HG03060 (cell line): ENCODE data around the gene SPEG.

Experiments
- ATAC-seq: cut with Tn5 transposase; IDR thresholded peaks from one replicate; pipeline ENCODE4 v1.9.1; 2021; ENCODE audit warnings: low read depth, moderate number of reproducible peaks; ENCODE audit not compliant: unreplicated experiment

Gene SPEG

DNA sequence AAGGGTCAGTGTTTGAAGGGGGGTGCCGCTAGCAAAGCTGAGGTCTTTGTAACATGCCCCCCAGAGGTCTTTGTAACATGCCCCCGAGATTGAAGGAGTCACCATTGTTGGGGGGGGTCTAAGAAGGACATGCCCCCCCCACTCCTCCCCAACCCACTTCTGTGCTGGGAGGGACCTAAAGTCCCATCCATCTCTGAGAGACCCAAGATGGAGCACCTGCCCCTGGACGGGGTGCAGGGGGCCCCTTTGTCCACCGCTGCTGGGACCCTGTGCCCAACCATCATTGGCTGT, 73.7 kb downstream of the SPEG start:
- no peak for ATAC-seq

DNA sequence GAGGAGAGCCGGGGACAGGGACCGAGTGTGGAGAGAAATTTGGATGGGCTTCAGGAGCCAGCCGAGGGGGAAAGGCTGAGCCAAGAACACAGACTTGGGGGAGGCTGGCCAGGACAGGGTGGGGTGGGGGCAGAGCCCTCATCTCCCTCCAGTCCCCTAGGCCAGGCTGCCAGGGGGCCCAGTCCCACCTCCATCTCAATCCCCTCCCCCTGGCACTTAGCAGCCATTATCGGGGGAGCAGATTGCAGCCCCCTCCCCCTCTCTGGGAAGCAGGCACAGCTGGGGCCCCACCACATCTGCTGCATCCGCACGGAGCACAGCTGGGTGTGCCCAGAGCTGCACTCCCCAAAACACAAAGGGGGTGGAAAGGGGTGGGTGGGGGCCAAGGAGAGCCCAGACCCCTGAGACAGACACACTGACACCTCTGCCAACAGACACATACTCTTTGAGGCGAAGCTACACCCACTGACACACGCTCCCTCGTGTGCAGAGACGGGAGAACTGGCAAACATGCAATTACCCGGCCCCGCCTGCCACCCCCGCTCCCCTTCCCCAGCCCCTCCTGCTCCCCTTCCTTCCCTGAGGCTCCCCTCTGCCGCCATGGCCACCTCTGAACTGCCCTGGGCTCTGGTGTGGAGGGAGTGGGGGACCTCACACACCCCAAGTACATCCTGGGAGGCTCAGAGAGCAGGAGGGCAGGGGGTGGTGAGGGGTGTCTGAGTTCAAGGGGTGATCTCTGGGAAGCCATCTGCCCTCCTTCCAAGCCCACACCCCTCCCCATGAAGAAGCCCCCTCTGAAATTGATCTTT, 74.5 kb downstream of the SPEG start:
- no peak for ATAC-seq

DNA sequence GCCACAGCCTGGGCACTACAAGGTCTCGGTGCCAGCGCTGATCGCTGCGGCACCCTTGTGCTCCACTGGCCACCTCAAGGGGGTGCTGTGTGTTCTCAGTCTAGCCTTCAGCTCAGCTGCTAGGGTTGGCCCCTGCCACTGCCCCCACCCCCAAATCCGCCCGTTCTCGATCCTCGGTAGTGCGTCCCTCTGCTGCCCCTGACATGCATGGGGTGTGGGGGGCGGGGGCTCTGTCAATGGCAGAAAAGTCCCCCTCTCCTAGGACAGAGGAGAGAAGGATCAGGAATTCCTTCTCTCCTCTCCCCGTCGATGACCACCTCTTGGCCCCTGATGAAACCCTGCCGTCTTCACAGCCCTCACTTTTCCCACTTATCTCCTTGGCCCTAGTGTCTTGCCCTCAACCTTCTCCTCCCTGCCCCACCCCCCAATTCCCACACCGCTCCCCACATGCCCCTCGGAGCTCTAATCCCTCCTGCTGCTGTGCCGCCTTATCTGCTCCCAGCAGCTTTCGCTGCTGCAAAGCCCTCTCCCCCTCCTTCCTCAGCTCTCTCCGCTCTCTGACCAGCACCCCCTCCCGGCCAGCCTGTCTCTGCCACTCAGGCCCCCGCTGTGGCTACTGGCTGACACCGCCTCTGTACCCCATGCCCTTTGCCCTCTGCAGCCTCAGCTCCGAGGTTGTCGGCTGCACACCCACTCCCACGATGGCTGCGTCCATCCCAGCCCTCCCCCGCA, 75.3 kb downstream of the SPEG start:
- no peak for ATAC-seq

DNA sequence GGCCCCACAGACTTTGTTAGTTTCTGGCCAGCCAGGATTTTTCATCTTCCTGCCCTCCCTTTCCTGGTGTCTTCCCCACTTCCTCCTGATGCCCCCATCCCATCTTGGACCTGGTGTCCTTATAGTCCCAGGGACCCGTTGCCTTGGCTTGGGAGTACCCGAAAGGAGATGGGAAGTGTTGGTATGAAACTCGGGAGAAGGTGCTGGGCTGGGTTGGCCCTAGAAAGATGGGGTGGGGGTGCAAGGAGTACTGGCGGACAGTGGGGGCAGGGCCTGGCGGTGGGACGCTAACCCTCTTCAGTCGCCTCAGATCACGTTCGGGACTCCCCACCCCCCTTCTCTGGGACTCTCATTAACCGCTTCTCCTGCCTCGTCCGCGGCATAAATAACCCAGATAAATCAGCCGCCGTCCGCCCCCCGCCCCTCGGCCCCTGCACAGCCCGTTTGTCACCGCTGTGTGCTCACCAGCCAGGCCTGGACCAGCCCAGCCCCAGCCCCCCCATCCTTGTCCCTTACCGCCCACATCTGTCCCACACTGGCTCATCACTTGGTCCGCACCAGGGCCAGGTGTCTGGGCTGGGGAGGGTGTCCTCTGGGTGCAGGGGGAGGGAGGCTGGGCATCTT, 76.0 kb downstream of the SPEG start:
- no peak for ATAC-seq

DNA sequence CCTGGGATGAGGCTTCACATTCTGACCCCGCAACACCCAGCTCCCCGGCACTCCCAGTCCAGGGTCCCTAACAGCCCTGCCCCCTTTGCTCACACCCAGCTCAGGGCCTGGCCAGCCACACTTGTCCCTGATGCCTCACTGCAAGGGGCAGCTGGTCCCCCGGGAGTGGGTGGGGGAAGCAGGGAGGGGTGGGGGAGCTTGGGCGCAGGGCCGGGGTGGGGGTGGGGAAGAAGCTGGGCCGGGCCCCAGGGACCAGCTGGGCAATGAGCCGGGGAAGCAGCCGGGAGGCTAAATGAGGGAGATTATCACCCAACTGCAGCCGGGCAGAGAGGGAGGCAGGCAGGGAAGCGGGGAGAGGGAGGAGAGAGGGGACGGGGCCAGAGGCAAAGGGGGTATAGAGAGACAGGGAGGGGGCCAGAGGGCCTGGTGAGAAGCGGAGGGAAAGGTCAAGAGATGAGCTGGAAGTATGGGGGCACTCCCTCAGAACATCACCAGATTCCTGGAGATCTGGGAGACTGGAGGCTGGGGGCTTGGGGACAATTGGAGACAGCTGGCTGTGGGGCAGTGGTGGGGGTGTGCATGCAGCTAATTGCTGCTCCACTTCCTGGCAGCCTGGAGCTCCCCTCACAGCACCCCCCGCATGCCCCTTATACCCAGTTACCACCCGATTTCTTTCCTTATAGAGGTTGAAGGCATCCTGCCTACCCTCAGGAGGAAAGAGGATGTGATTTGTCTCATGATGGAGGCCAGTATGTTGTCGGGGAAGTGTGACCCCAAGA, 77.1 kb downstream of the SPEG start:
- ATAC-seq: no peak

DNA sequence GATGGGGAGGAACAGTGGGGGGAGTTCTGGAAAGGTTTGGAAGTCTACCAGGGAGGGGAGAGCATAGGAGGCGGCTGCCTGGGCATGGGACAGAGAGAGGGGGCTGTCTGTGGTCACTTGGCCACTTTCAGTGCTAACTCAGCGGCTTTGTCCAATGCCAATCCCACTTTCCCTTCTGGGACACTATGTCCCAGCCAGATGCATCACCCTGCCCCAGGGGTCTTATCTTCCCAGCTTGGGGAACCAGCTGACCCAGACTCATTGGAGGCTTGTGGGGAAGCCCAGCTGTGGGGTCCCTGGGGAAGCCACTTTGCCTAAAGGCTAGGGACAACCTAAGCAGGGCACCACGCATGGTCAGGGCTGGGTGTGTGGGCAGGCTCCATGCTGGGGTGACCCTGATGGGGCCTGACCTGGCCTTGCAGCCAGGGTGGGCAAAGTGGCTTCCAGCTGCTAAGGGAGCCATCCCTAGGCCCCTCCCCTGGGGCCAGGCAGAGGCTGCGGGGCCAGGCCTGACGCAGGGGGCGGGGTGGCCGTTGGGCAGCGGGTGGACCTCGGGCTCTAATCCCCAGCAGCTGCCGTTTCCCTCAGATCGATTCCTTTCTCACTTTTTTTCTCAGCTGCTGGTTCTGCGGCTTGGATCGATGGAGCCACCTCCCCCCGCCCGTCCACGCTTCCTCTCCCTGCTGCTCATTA, 78.0 kb downstream of the SPEG start:
- ATAC-seq: no peak

DNA sequence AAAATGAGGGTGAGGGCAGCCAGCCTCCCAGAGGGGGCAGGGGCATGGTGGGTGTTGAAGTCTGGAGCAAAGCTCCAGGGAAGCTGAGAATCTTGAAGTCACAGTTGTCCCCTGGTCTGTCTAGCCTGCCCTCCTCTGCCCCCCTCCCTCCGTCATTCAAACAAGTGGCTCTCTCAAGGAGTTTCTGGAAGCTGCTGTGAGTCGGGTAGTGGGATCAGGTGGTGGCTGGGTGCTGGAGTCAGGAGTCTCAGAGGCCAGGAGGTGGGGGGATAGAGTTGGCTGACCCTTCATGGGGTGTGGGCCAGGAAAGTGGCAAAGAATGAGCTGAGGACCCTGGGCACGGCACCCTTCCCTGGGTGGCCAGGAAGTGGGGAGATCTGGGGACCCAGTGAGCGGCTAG, 79.1 kb downstream of the SPEG start:
- ATAC-seq: no peak

DNA sequence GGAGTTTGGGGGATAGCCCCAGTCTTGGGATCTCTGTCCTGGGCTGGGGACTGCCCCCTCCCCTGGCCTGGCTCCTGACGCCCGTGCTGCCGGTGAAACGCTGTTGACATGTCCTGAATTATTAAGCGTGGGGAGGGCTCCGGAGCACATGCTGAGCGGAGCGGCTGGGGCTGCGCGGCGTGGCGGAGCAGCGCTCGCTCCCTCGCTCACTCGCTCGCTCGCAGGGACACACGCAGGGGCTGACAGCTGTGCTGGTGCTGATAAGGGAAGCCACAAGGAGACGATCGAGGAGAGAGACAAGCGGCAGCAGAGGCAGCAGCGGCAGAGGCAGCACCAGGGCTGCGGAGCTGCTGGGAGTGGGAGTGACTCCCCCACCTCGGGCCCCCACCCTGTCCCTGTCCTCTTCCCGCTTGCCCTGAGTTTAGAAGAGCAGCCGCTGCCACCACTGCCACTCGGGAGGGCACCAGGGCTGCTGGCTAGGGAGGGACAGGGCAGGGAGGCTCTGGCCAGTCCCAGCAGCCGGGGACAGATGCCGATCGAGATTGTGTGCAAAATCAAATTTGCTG, 79.6 kb downstream of the SPEG start, which contains the start of gene ASIC4:
TSS of gene ASIC4 (plus strand) at position 287 of the 566 bp plus-strand sequence. CDS start at position 530, 243 bp downstream.
- ATAC-seq: no peak

DNA sequence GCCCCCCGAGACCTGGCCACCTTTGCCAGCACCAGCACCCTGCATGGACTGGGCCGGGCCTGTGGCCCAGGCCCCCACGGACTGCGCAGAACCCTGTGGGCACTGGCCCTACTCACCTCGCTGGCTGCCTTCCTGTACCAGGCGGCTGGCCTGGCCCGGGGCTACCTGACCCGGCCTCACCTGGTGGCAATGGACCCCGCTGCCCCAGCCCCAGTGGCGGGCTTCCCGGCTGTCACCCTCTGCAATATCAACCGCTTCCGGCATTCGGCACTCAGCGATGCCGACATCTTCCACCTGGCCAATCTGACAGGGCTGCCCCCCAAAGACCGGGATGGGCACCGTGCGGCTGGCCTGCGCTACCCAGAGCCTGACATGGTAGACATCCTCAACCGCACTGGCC, 80.2 kb downstream of the SPEG start:
- no peak for ATAC-seq

DNA sequence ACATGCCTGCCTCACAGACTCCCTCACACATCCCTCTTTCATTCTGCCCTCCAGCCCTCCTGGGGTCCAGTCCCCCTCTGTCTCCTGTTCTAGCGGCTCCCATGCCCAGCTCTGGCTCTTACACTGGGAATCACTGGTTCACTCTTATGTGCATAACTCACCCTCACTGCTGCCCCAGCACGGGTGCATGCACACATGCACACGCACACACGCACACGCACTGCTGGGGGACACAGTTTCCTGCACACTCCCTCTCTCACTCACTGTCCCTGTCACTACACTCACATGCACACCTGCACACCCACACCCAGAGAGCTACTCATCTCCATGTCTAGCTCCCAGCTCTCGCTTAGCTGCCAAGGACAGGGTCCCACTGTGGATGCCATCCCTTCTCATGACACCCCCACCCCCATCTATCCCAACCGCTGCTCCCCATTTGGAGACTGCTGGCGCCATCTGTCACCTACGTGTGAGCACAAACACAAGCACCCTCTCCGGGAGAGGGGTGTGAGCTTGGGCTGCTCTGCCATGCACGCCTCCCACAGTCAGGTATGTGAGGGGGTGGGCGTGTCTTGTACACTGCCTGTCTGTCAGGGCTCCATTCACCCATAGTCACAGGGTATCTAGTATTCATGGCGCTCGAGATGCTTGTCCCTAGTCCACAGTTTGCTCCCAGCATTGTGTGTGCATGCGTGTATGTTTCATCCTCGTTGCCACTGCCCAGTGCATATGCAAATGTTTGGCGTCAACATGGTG, 81.4 kb downstream of the SPEG start:
- no peak for ATAC-seq

DNA sequence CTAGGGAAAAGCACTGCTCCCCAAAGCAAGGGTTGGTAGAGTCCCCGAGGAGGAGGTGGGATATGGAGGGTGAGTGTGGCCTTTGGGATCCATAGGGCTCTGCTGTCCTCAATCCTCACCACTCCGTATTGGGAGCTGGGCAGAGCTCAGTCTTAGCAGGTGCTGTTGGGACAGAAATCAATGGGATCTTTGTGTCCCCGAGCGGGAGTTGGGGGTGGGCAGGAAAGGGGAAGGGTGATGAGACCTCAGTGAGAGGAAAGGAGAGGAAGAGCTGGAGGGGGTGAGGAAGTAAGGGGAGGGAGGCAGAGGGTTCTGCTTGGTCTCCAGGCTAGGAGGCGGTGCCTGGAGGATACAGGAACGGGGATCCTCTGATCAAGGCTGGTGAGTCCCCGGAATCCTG, 82.2 kb downstream of the SPEG start:
- no peak for ATAC-seq

DNA sequence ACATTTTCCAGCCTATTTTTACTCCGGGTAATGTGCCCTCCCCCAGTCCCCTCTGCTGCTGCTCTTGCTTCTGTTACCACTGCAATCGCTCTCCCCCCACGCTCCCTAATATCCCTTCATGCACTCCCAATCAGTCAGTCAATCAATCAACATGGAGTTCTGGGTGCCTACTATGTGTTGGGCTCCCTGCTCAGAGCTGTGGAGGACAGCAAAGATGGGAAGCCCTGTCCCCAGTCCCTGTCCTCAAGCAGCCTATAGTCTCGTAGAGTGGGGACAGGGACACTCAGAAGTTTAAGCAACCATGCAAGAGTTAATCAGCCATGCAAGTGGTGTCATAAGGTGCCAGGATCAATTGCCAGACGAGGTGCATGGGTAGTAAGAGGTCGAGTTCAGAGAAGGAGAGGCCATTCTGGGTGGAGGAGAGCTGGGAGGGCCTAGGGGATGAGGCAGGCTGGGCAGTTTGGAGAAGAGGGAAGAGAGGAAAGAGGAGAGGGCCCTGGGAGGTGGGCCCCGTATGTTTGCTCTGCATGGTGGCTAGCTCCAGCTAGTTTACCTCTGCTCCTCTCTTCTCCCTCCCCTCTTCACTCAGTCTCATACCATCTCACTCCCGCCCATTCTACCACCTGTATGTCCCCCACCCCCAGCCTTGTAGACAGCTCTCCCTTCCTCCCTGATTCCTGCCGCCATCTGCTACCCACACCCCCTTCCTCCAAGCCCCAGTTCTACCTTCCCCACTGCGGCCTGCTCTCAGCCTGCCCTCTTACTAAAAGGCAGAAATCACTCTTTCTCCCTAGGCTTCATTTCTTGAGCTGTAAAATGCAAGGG, 83.5 kb downstream of the SPEG start:
- no peak for ATAC-seq

DNA sequence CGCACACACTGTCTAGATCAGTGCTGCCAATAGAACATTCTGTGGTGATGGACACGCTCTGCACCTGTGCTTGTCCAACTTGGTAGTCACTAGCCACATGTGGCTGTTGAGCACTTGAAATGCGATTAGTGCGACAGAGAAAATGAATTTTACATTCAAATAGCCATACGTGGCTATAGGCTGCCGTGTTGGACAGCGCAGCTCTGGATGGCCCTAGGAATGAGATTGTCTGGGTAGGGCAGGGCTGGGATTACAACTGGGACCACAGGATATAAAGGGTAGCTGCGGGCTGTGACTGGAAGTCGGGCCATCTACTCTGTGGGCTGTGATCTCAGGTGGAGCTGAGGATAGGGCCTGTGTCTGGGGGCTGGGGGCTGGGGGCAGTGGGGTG, 84.9 kb downstream of the SPEG start:
- no peak for ATAC-seq

DNA sequence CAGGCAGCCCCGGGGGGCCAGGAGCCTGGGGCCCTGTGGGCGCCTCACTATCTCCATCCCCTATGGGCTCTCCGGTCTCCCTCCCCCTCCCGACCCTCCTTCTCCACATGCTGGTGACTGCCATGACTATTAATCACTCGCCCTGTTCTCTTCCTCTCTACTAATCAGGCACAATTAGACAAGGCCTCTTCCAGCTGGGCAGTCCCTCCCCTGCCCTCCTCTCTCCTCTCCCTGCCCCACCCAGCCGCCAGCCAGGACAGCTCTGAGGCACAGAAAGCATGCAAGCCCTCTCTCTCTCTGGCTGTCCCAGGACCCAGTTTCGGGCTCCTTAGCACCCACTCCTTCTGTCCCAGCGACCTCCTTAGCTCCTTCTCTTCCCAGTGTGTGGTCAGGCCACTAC, 85.4 kb downstream of the SPEG start:
- no peak for ATAC-seq

DNA sequence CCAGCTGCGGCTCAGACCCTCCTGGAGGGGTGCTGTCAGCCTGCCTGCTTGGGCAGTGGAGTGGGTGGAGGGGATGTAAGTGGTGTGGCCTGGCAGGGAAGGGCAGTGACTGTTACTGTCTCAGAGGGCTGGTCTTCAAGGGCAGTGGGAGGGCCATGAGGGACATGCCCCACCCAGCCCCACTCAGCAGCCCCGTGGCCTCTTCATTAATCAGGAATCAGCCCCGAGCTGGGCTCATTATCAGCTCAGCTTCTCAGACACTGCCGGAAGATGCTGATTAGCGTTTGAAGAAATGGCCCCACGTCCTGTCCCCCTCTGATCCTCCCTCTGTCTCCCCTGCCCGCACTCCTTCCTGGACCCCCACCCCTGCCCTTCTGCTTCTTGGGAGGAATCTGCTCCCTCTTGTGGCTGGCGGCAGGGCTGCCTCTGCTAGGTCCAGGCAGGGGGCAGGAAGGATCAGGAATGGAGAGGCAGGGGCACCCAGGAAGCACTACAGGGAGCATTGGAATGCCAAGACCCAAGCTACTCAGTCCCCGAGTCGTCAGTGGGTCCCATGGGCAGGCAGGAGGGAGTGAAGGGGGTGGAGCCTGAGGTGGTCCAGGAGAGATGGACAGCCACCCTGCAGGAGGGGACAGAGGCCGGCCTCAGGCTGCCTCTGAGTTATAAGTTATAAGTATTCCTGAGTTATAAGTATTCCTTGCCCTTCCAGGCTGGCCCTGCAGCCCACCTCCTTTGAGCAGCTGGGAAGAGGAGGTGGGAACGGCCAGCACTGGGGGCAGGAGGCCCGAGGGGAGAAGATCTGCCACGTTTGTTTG, 86.6 kb downstream of the SPEG start:
- no peak for ATAC-seq

DNA sequence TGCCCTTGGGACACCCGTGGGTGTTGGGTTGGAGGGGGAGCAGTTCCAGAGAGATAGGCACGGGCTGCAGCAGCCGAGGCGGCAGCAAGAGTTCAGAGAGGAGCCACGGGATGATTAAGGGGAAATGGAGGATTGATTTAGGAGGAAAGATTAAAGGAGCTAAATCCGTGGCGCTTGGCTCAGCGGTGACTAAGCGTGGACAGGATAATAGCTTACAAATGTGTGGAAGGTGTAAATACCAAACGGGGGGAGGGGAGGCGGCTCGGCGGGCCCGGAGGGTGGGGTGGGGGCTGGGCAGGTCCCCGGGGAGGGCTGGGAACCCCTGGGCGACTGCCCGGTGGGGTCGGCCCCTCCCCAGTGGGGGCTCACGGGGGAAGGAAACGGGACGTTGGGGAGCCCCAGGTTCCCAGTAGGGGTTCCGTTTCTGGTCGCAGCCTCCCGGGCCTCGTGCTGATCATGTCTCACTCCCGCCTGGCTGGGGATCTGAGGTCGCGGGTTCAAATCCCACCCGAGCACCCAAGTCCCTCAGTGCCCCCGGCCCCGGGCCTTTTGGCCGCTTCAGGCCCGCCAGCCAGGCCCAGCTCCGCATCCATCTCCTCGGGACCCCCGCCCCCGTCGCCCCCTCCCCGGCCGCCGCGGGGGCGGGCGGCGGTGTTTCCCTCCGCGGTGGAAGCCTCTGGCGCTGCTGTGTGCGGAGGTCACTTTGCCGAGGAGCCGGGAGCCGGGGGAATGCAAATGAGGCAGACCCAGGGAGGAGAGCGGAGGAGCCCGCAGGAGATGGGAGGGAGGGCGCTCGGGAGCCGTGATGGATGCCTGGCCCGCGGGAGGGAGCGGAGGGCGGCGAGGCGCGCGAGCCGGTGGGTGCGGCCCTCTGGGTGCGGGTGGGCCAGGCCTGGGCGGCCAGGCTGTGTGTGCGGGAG, 87.7 kb downstream of the SPEG start:
- ATAC-seq: no peak
